ENCODE results near the gene TERT. TPM values are rescaled to one million over a fixed set of nuclear protein-coding genes. Genes with fewer than 3 reads are reported as not detected.
"Not testable (repeated sequence)": the region's sequence is repeated elsewhere in the genome, so short reads cannot be mapped to it uniquely, and the experiment has no call there.

TERT gene
- total and polyA plus RNA-seq, 2 of the 4 experiments (the other 2 are of a cell fraction), result not detected

- H3K4me3 ChIP-seq (ENCODE audit: insufficient read depth, low read depth, low read length); H3K23ac ChIP-seq (ENCODE audit: low read depth, low read length); H2BK20ac ChIP-seq (ENCODE audit: low read depth, low read length); H2AK5ac ChIP-seq (ENCODE audit: low read depth, low read length); POLR2A ChIA-PET (ENCODE audit: unreplicated experiment); H3K4ac ChIP-seq (ENCODE audit: low read depth, low read length); H3K14ac ChIP-seq (replicated peaks; ENCODE audit: low read depth, low read length); H3K9me1 ChIP-seq (ENCODE audit: insufficient read depth, low read length); H3K4me2 ChIP-seq (ENCODE audit: low read depth, low read length); intact Hi-C loops (cut with micrococcal nuclease); H4K5ac ChIP-seq (ENCODE audit: low read depth, low read length); H3K9me3 ChIP-seq (ENCODE audit: control insufficient read depth, insufficient read depth, low read length); in situ Hi-C loops (cut with MboI; ENCODE audit: low sequenced_read_pairs); H3K18ac ChIP-seq (ENCODE audit: low read depth, low read length); BruUV-seq (replicated peaks); dilution Hi-C loops (cut with HindIII; ENCODE audit: low sequenced_read_pairs, unreplicated experiment); ATAC-seq (ENCODE audit: low read depth); H4K8ac ChIP-seq (ENCODE audit: low read depth in 2 of 2, low read length in 2 of 2); H2BK5ac ChIP-seq (ENCODE audit: low read depth, low read length, poor library complexity, severe bottlenecking); H4K91ac ChIP-seq (ENCODE audit: insufficient read depth, low read depth, low read length); DNase-seq; H2AFZ ChIP-seq (replicated peaks; ENCODE audit: low read length, poor library complexity); H3K27ac ChIP-seq (ENCODE audit: insufficient read depth, low read length); H3K9ac ChIP-seq (ENCODE audit: low read depth, low read length); H2BK15ac ChIP-seq (ENCODE audit: low read depth, low read length); H3K56ac ChIP-seq (ENCODE audit: extremely low read depth, insufficient read depth, low read length); H2AK9ac ChIP-seq (replicated peaks; ENCODE audit: low read depth, low read length, poor library complexity); H3K4me1 ChIP-seq (ENCODE audit: control insufficient read depth, insufficient read depth, low read length); CTCF ChIA-PET; H3K27me3 ChIP-seq (ENCODE audit: control insufficient read depth, insufficient read depth, low read length); H4K20me1 ChIP-seq (ENCODE audit: insufficient read depth, low read length); H2BK120ac ChIP-seq (ENCODE audit: low read depth, low read length): not testable (repeated sequence)
- WGBS, 2 experiments (ENCODE audit: extremely low coverage in 2 of 2, insufficient read length in 1 of 2), result 91% methylated on average over 6 of the region's 14 CpGs; no CpG with 5 or more reads in 1 of the 2 experiments
- peaks cover 33% of the 10 kb centered on the region for H3K36me3 ChIP-seq (ENCODE audit: control insufficient read depth, insufficient read depth, low read length)
- peaks cover 13 to 29% of the 10 kb centered on the region in 2 experiments for H3K79me1 ChIP-seq (ENCODE audit: low read depth in 1 of 2, low read length in 2 of 2)
Measured at GRCh38 chr5:1342711-1343110, 47.8 kb upstream of the TERT start.
